GDM1 (cell line): Measurements from ENCODE around the gene F9.

Source experiments
- DNase-seq: peaks from one replicate; lab custom pipeline; 2025; lab: John Stamatoyannopoulos, UW

Gene F9

GRCh38 chrX:139600105-139600504 lies 69.6 kb downstream of the F9 start:
- DNase-seq: no peak
